Omental fat pad (tissue), 4 donors: Measurements from ENCODE around the gene DUSP14. TPM values are rescaled to one million over a fixed set of nuclear protein-coding genes. Genes with fewer than 3 reads are reported as not detected.

Experiments used
- ATAC-seq: fragments of 150-250 bp; one replicate; pipeline ENCODE4 v1.9.1; 2016; ENCODE audit warnings: mild to moderate bottlenecking, moderate library complexity; ENCODE audit not compliant: low FRiP score
- DNase-seq: peaks from one replicate; pipeline ENCODE4 v3.0.0-alpha.2; 2019; ENCODE audit warnings: low spot score
- CTCF ChIP-seq, 3 donors: fragments of 450-650 bp; IDR thresholded peaks; one replicate each; pipeline ENCODE4 v1.5.1; 2016 to 2017; ENCODE audit warnings: antibody characterized with exemption in 3 of 3, mild to moderate bottlenecking in 3 of 3, moderate library complexity in 2 of 3
- total RNA-seq, 4 donors: library from RNA; depleted of rRNA; stranded (reverse); fragments of >200 nt; gene quantifications; one replicate each; pipeline ENCODE4 v1.1.0, GENCODE V29; 2016

The DUSP14 gene
- total RNA-seq, 4 donors from 2014 or later: 12.6 to 65.7 (median 30.6) TPM

- no peak for TF ChIP-seq CTCF (IDR thresholded peaks at IDR 0.05)
- ATAC-seq (no peak), DNase-seq (no peak)
Observed at GRCh38 chr17:37461668-37462067, 28.0 kb upstream of the DUSP14 start.

- DNase-seq: no peak
- no peak for ATAC-seq
- no peak for TF ChIP-seq CTCF (IDR thresholded peaks at IDR 0.05)
Observed at GRCh38 chr17:37462492-37462891, 27.2 kb upstream of the DUSP14 start.

- DNase-seq (no peak), ATAC-seq (no peak)
- no peak for TF ChIP-seq CTCF (IDR thresholded peaks at IDR 0.05)
Observed at GRCh38 chr17:37463039-37463438, 26.7 kb upstream of the DUSP14 start.

GRCh38 chr17:37465069-37465616, 24.5 kb upstream of the DUSP14 start:
- no peak for DNase-seq

GRCh38 chr17:37466471-37466870, 23.2 kb upstream of the DUSP14 start:
- ATAC-seq: no peak
- DNase-seq: no peak
- TF ChIP-seq CTCF (IDR thresholded peaks at IDR 0.05): no peak

More at GRCh38 chr17:37465069-37465616, 24.5 kb upstream of the DUSP14 start:
- no peak for TF ChIP-seq CTCF (IDR thresholded peaks at IDR 0.05)
- no peak for ATAC-seq

GRCh38 chr17:37470181-37470580, 19.5 kb upstream of the DUSP14 start:
- ATAC-seq: no peak

More at GRCh38 chr17:37470181-37470580, 19.5 kb upstream of the DUSP14 start:
- no peak for DNase-seq
- no peak for TF ChIP-seq CTCF (IDR thresholded peaks at IDR 0.05)
